ENCODE data around the gene MOB2.

MOB2 gene

DNA sequence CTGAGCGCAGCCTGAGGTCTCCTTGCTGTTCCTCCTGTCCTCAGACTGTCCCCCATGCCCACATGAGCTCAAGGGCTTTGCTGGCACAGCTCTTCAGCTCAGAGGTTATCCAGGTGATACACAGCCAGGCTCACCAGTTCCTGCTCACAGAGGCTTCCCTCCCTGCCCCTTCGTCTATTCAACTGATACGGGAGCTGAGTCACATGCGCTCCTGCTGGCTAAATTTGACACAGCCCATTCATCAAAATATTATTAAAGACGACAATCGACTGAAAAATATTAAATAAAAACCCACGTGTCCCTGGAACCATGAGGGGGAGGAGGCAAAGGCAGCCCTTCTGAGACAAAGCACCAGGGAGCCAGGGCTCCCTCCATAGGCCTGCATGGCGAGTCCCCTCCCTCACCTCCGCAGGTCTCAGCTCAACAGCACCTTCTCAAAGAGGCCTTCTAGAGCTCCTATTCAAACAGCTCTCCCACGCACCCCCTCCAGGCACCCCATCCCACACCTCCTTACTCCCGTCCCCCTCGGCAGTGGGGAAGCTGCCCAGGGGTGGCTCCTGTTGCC is 45.0 kb upstream of the MOB2 start:
- TF ChIP-seq, protein P1, sequence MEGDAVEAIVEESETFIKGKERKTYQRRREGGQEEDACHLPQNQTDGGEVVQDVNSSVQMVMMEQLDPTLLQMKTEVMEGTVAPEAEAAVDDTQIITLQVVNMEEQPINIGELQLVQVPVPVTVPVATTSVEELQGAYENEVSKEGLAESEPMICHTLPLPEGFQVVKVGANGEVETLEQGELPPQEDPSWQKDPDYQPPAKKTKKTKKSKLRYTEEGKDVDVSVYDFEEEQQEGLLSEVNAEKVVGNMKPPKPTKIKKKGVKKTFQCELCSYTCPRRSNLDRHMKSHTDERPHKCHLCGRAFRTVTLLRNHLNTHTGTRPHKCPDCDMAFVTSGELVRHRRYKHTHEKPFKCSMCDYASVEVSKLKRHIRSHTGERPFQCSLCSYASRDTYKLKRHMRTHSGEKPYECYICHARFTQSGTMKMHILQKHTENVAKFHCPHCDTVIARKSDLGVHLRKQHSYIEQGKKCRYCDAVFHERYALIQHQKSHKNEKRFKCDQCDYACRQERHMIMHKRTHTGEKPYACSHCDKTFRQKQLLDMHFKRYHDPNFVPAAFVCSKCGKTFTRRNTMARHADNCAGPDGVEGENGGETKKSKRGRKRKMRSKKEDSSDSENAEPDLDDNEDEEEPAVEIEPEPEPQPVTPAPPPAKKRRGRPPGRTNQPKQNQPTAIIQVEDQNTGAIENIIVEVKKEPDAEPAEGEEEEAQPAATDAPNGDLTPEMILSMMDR (IDR thresholded peaks at IDR 0.05; ENCODE audit: low read depth, low read length, missing control alignments), result no peak
- no peak for DNase-seq (ENCODE audit: low read depth)
- H3K4me3 ChIP-seq (ENCODE audit: low read depth, low read length), result no peak overlapping the region

DNA sequence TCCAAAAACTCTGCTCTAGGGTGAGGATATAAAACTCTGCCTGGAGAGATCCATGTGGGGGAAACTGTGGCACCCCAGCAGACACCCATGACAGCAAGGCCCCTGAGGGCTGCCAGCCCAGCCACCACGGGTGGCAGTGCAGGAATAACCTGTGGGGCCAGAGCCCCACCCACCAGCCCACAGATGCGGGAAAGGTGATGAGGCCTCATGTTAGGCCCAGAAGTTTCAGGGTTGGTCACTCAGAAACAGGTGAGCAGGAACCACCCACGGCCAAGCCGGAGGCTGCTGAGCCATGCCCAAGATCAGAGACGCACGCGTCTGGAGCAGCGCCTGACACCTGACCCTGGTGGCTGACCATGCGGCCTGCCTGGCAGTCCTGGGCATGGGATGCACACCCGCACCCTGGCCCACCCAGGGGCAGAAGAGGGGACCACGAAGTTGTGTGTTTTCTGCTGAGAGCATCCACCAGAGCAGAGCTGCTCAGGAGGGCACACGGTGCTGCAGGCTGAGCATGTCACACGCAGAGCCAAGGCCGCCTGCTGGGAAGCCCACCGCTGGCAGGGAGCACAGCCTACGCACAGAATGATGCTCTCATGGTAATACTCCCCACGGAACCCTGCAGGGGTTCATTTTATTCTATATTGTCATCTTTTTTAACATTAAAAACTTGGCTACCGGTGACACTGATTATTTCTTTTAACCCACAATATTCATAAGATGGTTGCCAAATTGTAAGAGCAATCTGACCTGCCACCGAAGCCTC is 44.3 kb upstream of the MOB2 start:
- H3K4me3 ChIP-seq (ENCODE audit: low read depth, low read length), result no peak overlapping the region
- DNase-seq (ENCODE audit: low read depth), result no peak
- TF ChIP-seq, protein P1 (IDR thresholded peaks at IDR 0.05; ENCODE audit: low read depth, low read length, missing control alignments), result no peak

DNA sequence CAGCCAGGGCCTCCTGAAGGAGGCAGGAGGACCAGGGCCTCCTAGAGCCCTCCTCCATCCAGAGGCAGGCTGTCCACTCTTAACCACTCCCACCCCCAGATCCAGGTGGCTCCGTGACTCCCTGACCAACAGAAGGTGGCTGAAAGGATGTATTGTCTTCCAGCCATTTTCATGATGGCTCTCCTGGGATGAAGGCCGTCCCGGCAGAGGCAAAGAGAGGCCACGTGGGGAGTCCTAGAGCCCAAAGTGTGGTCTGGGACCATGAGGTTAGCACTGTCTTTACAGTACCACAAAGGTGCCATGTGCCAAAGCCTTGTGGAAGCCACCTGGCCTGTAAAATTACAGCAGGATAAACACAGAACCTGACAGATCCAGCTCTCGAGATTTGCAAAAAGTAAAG is 43.2 kb upstream of the MOB2 start:
- no peak overlapping the region for H3K4me3 ChIP-seq (ENCODE audit: low read depth, low read length)
- TF ChIP-seq, protein P1 (IDR thresholded peaks at IDR 0.05; ENCODE audit: low read depth, low read length, missing control alignments), result no peak
- DNase-seq (ENCODE audit: low read depth), result no peak

DNA sequence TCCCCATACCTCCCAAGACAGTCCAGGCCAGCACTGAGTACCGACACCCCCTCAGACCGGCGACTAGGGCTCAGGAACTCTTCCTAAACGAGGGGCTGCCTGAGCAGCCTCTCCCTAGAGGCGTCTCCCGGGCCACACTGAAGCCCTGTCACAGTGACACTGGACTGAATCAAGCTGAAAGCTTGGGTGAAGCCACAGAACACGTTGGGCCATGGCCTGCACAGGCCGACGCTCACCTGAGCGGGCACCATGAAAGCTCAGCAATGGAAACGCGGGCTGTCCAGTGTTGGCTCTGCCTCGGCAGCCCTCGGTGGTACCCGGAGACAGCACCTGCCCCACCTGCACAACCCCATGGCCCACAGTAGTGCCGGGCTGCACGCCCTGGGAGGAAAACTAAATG is 42.7 kb upstream of the MOB2 start:
- H3K4me3 ChIP-seq (ENCODE audit: low read depth, low read length), result no peak overlapping the region
- no peak for DNase-seq (ENCODE audit: low read depth)
- TF ChIP-seq, protein P1 (IDR thresholded peaks at IDR 0.05; ENCODE audit: low read depth, low read length, missing control alignments), result no peak

DNA sequence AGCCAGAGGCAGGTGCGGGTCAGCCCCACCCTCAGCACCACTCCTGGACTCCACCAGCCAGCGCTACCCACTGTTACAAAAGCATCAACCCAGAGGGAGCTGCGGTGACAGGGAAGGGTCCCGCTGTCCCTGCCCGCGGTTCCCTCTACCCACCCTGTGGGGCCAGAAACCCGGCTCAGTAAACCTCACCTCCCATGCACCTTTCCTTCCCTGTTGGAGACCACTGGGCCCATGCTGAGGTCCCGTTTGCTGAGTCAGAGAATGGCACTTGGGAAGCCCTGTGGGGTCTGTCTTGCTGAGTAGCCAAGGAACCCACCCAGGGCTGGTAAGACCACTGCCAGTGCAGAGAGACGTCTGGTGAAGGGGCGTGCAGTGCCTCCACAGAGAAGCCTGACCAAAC is 42.1 kb upstream of the MOB2 start:
- TF ChIP-seq, protein P1 (IDR thresholded peaks at IDR 0.05; ENCODE audit: low read depth, low read length, missing control alignments), result no peak
- H3K4me3 ChIP-seq (ENCODE audit: low read depth, low read length), result no peak overlapping the region
- no peak for DNase-seq (ENCODE audit: low read depth)

DNA sequence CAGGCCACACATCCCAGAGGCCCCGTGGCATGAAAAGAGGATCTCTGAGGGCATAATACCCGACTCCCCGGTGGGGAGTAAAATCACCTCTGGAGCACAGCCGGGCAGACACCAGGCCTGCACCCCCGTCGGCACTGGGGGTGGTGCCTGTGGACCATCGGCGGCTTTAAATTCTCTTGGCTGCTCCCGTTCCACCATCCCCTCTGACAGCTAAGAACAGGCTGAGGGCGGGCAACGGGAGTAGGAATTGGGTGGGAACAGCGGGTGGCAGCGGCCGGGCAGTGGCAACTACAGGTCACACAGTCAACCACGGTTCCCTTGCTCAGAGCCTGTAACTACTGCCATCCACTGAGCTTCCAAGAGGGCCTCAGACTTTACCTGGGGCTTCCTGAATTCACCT is 40.2 kb upstream of the MOB2 start:
- TF ChIP-seq, protein P1 (IDR thresholded peaks at IDR 0.05; ENCODE audit: low read depth, low read length, missing control alignments), result no peak
- no peak overlapping the region for H3K4me3 ChIP-seq (ENCODE audit: low read depth, low read length)

DNA sequence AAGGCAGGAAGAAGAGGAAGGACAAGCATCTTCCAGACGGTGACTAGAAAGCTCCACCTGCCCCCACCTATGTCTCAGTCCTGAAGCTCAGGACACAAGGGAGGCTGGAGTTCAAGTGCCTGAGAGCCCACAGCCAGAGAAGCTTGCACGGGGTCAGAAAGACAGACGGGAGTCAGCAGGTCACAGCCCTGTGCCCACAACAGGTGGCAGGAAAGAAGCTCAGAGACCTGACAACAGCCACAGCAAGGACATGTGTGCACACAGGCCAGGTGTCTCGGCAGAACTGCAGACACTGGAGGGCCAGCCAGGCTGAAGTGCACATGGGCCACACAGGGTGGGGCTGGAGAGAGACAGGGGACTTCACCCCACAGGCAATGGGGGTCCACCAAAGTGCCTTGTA is 37.2 kb upstream of the MOB2 start:
- TF ChIP-seq, protein P1 (IDR thresholded peaks at IDR 0.05; ENCODE audit: low read depth, low read length, missing control alignments), result no peak
- no peak overlapping the region for H3K4me3 ChIP-seq (ENCODE audit: low read depth, low read length)
- DNase-seq (ENCODE audit: low read depth), result no peak

More for the DNA sequence above, 40.2 kb upstream of the MOB2 start:
- DNase-seq (ENCODE audit: low read depth), result no peak
